Measurements from ENCODE around the gene RABEP2. TPM values are rescaled to one million over a fixed set of nuclear protein-coding genes. Genes with fewer than 3 reads are reported as not detected.

The RABEP2 gene, protein sequence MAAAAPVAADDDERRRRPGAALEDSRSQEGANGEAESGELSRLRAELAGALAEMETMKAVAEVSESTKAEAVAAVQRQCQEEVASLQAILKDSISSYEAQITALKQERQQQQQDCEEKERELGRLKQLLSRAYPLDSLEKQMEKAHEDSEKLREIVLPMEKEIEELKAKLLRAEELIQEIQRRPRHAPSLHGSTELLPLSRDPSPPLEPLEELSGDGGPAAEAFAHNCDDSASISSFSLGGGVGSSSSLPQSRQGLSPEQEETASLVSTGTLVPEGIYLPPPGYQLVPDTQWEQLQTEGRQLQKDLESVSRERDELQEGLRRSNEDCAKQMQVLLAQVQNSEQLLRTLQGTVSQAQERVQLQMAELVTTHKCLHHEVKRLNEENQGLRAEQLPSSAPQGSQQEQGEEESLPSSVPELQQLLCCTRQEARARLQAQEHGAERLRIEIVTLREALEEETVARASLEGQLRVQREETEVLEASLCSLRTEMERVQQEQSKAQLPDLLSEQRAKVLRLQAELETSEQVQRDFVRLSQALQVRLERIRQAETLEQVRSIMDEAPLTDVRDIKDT
- total RNA-seq (2014; rRNA removed; shearing (Covaris generic)) (84.8 and 118 TPM in 2 replicates), total RNA-seq (2022) (84.2 and 87.2 TPM in 2 replicates), Bru-seq, nascent RNA (percentile 74 among the genes with signal in this experiment), BruChase-seq, experiment 1, labeled RNA remaining after a 6-hour chase (percentile 81 among the genes with signal in this experiment), BruChase-seq, experiment 2, labeled RNA remaining after a 2-hour chase (percentile 81 among the genes with signal in this experiment)
- long read RNA-seq, partial matches to known transcripts = 3 of 30 reads
- long read RNA-seq, other reads (novel, unspliced or antisense) = 20 of 30 reads

DNA sequence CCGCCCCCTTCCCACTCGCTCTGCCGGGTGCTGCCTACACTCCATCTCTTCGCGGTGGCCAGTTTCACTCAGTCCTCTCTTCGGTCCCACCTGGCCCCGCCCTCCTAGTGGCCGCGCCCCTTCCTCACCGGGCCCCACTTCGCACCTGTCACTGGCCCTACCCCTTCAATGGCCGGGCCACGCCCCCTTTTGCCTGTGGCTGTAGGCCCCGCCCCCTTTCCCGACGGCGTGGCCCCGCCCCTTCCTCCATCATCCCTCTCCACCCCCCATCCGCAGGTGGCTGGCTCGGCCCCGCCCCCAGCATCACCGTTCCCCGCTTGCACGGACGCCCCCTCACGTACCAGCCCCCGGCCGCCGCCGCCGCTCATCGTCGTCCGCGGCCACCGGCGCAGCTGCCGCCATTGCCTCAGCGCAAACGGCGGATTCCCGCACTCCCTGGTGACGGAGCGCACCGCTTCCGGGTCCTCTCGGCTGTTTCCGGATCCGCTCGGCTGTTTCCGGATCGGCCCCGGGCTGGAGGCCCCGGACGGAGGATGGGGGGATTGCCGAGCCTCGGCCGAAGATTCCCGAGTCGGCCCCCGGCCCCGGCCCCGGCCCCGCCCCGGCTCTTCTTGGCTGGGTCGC is at the start of gene RABEP2:
RABEP2 (minus strand) TSS at position 477 of the 624 bp plus-strand sequence; CDS start at position 402, 75 bp downstream.
- Histone ChIP-seq H3K79me2 (ENCODE audit: insufficient read depth, low read depth, low read length) (peaks cover 29% of the 10 kb centered on the region; the same call in 1 of the 2 replicates), H3K4me2 (ENCODE audit: low read length) (peak within 1 kb of the TSS; percentile 100), H3K27ac (ENCODE audit: low read depth, low read length, poor library complexity, severe bottlenecking) (peak within 1 kb of the TSS; percentile 100), H2AFZ (ENCODE audit: low read length) (peak within 1 kb of the TSS; percentile 22; the same call in 1 of the 2 replicates), H3K4me3 (ENCODE audit: low read depth, low read length, poor library complexity, severe bottlenecking) (peak within 1 kb of the TSS; percentile 77), H3K36me3 (ENCODE audit: insufficient read depth, low read length) (peaks cover 31% of the 10 kb centered on the region), H3K9me3 (ENCODE audit: low read length) (peaks cover 6% of the 10 kb centered on the region; the same call in 1 of the 2 replicates), H4K20me1 (ENCODE audit: insufficient read depth, low read length) (no peaks in the 10 kb centered on the region), H3K9me2 (ENCODE audit: insufficient read depth, low read length) (no peaks in the 10 kb centered on the region), H3K4me1 (ENCODE audit: insufficient read depth, low read length, poor library complexity, severe bottlenecking) (peaks cover 69% of the 10 kb centered on the region)
- BruUV-seq (replicated peaks) = no TSS peak
- TF ChIP-seq EZH2phosphoT487 (IDR thresholded peaks at IDR 0.05; ENCODE audit: borderline replicate concordance, low read depth, low read length) (no peak), CTCF (conservative IDR thresholded peaks at IDR 0.05; ENCODE audit: low read length) (no peak)
- ChIA-PET POLR2A (interaction anchor here (0.8 to 3.1 kb wide), 3 partner anchors 7 to 62 kb away, joined by 3 to 37 read pairs (median 12); partner anchors contain the start of genes CD19 and SH2B1), CTCF (ENCODE audit: unreplicated experiment) (interaction anchor here (1.3 to 2.6 kb wide), 3 partner anchors 11 to 20 kb away, joined by 8 to 18 read pairs (median 15); no protein-coding TSS in a partner anchor)
- intact Hi-C loops (cut with micrococcal nuclease; ENCODE audit: unreplicated experiment) = loop anchor here (1.0 to 2.0 kb wide), 3 partner anchors 7 to 20 kb away; no protein-coding TSS in a partner anchor
- DNase-seq (ENCODE audit: low spot score) = peak; percentile 95

DNA sequence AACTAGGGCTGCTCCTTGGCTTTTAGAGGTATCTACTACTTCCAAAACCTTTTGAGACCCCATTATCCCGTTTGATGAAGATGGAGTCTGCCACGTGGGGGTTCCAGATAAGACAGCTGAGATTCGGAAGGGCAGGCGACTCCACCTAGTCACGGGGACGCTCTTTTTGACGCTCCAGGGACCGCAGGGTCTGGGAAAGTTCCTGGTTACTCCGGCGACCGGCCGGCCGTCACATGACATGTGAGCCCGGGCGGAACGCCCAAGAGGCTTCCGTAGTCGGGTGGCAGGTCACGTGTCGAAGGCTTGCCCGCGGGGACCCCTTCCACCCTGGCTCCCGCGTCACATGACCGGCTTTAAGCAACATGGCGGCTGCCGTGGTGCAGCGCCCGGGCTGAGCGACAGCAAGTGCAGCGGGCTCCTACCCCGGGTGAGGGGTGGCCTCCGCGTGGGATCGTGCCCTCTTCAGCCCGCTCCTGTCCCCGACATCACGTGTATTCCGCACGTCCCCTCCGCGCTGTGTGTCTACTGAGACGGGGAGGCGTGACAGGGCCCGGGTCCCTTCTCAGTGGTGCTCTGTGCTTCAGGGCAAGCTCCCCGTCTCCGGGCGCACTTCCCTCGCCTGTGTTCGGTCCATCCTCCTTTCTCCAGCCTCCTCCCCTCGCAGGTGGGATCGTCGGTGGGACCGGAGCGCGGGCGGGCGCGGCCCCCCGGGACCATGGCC is 49.6 kb upstream of the RABEP2 start, which contains the start of gene SPNS1:
SPNS1 (plus strand) TSS at position 342 of the 721 bp plus-strand sequence; CDS start at position 716, 374 bp downstream.
- intact Hi-C loops (cut with micrococcal nuclease; ENCODE audit: unreplicated experiment) = loop anchor here (1.0 kb wide), 1 partner anchor 44 kb away; no protein-coding TSS in a partner anchor
- Histone ChIP-seq H3K36me3 (ENCODE audit: insufficient read depth, low read length) (peaks cover 4% of the 10 kb centered on the region; the same call in 1 of the 2 replicates), H3K9me3 (ENCODE audit: low read length) (no peaks in the 10 kb centered on the region), H4K20me1 (ENCODE audit: insufficient read depth, low read length) (no peaks in the 10 kb centered on the region), H2AFZ (ENCODE audit: low read length) (peak within 1 kb of the TSS; percentile 90), H3K9me2 (ENCODE audit: insufficient read depth, low read length) (no peaks in the 10 kb centered on the region), H3K4me2 (ENCODE audit: low read length) (peak within 1 kb of the TSS; percentile 98), H3K27ac (ENCODE audit: low read depth, low read length, poor library complexity, severe bottlenecking) (peak within 1 kb of the TSS; percentile 39), H3K4me1 (ENCODE audit: insufficient read depth, low read length, poor library complexity, severe bottlenecking) (peaks cover 15% of the 10 kb centered on the region), H3K79me2 (ENCODE audit: insufficient read depth, low read depth, low read length) (peaks cover 4% of the 10 kb centered on the region; the same call in 1 of the 2 replicates), H3K4me3 (ENCODE audit: low read depth, low read length, poor library complexity, severe bottlenecking) (peak within 1 kb of the TSS; percentile 88)
- no peak for TF ChIP-seq EZH2phosphoT487 (IDR thresholded peaks at IDR 0.05; ENCODE audit: borderline replicate concordance, low read depth, low read length)
- TF ChIP-seq CTCF (conservative IDR thresholded peaks at IDR 0.05; ENCODE audit: low read length) = no peak
- BruUV-seq (replicated peaks) = no TSS peak
- peak; percentile 97 for DNase-seq (ENCODE audit: low spot score)
- CTCF ChIA-PET (ENCODE audit: unreplicated experiment) = interaction anchor here (0.8 to 1.7 kb wide), 3 partner anchors 9 to 16 kb away, joined by 3 to 5 read pairs (median 4); partner anchors contain the start of gene LAT
- POLR2A ChIA-PET = interaction anchor here (0.6 to 1.3 kb wide), 4 partner anchors 10 to 121 kb away, joined by 3 to 6 read pairs (median 4); partner anchors contain the start of gene LAT

Data from OCI-LY7 (cell line).